Omental fat pad (tissue), 4 donors: Measurements from ENCODE around the gene C2orf42. TPM values are rescaled to one million over a fixed set of nuclear protein-coding genes. Genes with fewer than 3 reads are reported as not detected.
"Not testable (repeated sequence)": the region's sequence is repeated elsewhere in the genome, so short reads cannot be mapped to it uniquely, and the experiment has no call there.

ENCODE experiments used
- ATAC-seq: fragments of 150-250 bp; one replicate; pipeline ENCODE4 v1.9.1; 2016; ENCODE audit warnings: mild to moderate bottlenecking, moderate library complexity; ENCODE audit not compliant: low FRiP score
- DNase-seq: peaks from one replicate; pipeline ENCODE4 v3.0.0-alpha.2; 2019; ENCODE audit warnings: low spot score
- total RNA-seq, 4 donors: library from RNA; depleted of rRNA; stranded (reverse); fragments of >200 nt; gene quantifications; one replicate each; pipeline ENCODE4 v1.1.0, GENCODE V29; 2016
- TF ChIP-seq, protein P1 (sequence below), 3 donors: fragments of 450-650 bp; IDR thresholded peaks; one replicate each; pipeline ENCODE4 v1.5.1; 2016 to 2017; ENCODE audit warnings: antibody characterized with exemption in 3 of 3, mild to moderate bottlenecking in 3 of 3, moderate library complexity in 2 of 3

C2orf42 gene
- total RNA-seq, 4 donors from 2014 or later: 10.6 to 15.3 (median 11.2) TPM

DNA sequence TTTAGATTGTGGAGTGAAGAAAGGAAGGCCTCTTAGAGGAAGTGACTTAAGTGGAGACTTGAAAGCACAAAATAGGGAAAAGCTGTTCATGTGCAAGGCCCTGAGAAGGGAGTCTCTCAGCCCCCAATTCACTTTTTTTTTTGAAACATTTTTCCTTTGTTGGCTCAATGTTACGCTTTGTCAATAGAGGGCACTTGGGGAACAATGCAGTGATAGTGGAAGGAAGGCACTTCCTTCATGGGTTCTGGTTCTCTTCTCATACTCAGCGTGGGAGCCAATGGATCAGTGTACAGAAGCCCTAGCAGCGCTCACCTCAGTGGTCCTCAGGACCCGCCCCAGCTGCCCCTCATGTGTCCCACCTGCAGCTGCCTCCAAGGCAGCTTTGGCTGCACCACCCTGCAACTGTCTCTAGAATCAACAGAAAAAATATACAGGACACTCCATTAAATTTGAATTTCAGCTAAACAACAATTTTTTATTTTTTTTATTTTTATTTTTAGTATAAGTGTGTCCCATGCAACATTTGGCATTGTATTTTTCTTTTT, 8.6 kb upstream of the C2orf42 start:
- no peak for DNase-seq
- ATAC-seq: no peak
- TF ChIP-seq, protein P1, sequence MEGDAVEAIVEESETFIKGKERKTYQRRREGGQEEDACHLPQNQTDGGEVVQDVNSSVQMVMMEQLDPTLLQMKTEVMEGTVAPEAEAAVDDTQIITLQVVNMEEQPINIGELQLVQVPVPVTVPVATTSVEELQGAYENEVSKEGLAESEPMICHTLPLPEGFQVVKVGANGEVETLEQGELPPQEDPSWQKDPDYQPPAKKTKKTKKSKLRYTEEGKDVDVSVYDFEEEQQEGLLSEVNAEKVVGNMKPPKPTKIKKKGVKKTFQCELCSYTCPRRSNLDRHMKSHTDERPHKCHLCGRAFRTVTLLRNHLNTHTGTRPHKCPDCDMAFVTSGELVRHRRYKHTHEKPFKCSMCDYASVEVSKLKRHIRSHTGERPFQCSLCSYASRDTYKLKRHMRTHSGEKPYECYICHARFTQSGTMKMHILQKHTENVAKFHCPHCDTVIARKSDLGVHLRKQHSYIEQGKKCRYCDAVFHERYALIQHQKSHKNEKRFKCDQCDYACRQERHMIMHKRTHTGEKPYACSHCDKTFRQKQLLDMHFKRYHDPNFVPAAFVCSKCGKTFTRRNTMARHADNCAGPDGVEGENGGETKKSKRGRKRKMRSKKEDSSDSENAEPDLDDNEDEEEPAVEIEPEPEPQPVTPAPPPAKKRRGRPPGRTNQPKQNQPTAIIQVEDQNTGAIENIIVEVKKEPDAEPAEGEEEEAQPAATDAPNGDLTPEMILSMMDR (IDR thresholded peaks at IDR 0.05): no peak

DNA sequence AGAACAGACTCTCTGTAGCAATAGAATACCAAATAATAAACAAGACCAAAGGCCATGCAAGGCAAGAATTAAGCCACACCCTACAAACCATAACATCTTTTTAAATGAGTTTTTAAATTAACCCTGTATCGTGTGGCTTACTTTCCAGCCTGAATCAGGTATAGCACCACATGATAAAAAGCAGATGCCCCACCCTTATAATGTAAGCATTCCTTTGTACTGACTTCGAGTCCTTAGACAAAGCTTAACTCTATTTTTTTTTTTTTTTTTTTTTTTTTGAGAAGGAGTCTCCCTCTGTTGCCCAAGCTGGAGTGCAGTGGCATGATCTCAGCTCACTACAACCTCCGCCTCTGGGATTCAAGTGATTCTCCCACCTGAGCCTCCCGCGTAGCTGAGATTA, 1.7 kb upstream of the C2orf42 start:
- TF ChIP-seq, protein P1 (IDR thresholded peaks at IDR 0.05): no peak
- DNase-seq: no peak
- ATAC-seq: no peak

DNA sequence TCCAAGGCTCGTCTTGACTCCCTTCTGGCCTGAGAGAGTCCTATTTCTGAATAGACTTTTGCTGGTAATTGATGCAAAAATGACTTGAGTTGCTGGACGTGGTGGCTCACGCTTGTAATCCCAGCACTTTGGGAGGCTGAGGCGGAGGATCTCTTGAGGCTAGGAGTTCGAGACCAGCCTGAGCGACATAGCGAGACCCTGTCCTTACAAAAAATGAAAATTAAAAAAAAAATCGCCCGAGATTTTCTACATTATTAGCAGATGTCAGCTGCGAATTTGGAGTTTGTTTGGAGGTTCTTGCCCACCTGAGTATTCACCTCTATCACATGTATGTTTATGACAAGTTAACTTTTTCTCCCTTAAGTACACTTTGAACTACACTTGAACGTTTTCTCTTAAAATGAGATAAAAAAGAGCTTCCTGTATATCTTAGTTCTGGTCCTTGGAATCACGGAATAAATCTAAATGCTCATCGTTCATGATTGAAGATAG, 471 bp upstream of the C2orf42 start:
- ATAC-seq: no peak

DNA sequence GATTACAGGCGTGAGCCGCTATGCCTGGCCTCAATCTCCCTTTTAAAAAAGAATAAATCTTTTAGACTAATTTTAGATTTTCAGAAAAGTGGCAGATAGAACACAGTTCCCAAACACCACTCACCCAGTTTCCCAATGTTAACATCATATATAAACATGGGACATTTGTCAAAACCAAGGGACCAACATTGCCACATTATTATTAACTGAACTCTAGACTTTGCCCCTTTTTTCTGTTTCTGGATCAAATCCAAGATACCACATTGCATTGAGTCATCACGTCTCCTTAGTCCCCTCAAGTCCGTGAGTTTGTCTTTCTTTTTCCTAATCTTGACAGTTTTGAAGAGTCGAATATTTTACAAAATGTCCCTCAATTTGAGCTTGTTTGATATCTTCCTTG, 2.4 kb downstream of the C2orf42 start:
- no peak for ATAC-seq
- TF ChIP-seq, protein P1 (IDR thresholded peaks at IDR 0.05): no peak
- DNase-seq: no peak

More for the DNA sequence above, 471 bp upstream of the C2orf42 start:
- TF ChIP-seq, protein P1 (IDR thresholded peaks at IDR 0.05): no peak
- DNase-seq: no peak

DNA sequence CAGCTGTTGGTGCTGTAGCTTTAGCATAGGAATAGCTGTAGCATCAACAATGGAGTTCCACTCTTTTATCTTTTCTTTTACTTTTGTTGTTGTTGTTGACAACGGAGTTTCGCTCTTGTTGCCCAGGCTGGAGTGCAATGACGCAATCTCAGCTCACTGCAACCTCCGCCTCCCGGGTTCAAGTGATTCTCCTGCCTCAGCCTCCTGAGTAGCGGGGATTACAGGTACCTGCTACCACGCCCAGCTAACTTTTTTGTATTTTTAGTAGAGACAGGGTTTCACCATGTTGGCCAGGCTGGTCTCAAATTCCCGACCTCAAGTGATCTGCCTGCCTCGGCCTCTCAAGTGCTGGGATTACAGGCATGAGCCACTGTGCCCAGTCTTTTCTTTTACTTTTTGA, 3.6 kb downstream of the C2orf42 start:
- DNase-seq: not testable (repeated sequence)

DNA sequence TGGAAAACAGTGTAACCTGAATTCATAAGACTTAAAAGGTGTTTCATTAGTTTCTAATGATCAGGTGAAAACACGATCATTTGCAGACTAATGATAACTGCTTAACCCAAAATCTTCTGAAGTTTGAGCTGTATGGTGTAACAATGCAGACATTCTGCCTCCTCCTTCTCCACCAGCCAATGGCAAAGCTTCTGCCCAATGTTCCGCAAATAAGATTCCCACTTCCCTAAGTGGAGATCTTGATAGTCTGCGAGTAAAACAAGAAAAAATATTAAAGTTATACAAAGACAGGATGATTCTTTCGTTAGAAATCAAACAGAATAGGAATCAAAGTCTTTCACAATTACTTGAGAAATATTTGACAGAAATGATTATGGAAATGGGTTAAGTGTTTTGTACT, 8.1 kb downstream of the C2orf42 start:
- no peak for ATAC-seq
- no peak for DNase-seq
- TF ChIP-seq, protein P1 (IDR thresholded peaks at IDR 0.05): no peak

More for the DNA sequence above, 3.6 kb downstream of the C2orf42 start:
- ATAC-seq: not testable (repeated sequence)

DNA sequence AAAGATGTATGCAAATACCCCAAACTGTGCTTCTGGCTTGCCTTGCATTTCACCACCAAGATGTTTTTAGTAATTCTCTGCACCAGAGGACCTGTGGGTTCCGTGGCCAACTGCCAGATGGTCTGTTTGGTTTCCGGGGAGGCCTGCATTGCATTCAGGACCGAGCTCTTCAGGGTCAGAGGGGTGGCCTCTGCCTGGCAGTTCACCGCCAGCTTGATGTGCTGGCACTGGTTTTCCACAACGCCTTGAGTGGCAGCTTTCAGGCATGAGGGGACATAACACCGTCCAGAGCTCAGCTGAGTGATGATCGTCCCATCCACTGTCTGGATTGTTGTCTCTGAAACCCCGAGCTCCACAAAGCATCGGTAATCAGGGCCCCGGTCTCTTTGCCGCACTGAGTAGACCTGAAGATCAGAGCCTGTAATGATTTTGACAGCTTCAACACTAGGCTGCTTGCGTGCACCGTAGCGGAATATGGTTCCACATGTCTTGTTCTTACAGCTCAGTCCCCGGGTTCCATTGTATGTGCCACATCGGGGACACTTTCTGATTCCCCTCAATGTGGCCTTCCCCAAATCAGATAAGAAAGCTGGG, 9.4 kb downstream of the C2orf42 start:
- ATAC-seq (no peak), DNase-seq (no peak)
- TF ChIP-seq, protein P1 (IDR thresholded peaks at IDR 0.05): no peak
